NB4 (cell line): ENCODE data around the gene NPTX2.

Experiments used
- DNase-seq: peaks from one replicate; pipeline ENCODE4 v3.0.0; 2010; ENCODE audit warnings: low read depth
- H3K4me3 ChIP-seq: one replicate; pipeline ENCODE4 v1.5.1; 2011; ENCODE audit warnings: mild to moderate bottlenecking, low read depth, low read length, moderate library complexity
- CTCF ChIP-seq: IDR thresholded peaks from one replicate; pipeline ENCODE4 v1.5.1; 2012; ENCODE audit warnings: low read depth, low read length
- MAX ChIP-seq: IDR thresholded peaks from 2 replicates; pipeline ENCODE4 v1.6.1; 2011; ENCODE audit warnings: low read depth, low read length
- MYC ChIP-seq: IDR thresholded peaks from 2 replicates; pipeline ENCODE4 v1.6.1; 2011; ENCODE audit warnings: low read depth, low read length
- POLR2A ChIP-seq: IDR thresholded peaks from 2 replicates; pipeline ENCODE4 v1.6.1; 2011; ENCODE audit warnings: mild to moderate bottlenecking; ENCODE audit not compliant: insufficient read length; ENCODE audit errors: extremely low read depth

Gene NPTX2

GRCh38 chr7:98594787-98595186 lies 22.3 kb upstream of the NPTX2 start:
- DNase-seq: no peak
- TF ChIP-seq POLR2A: no peak
- TF ChIP-seq MAX: no peak
- TF ChIP-seq MYC: no peak
- no peak for TF ChIP-seq CTCF
- no peak overlapping the region for H3K4me3 ChIP-seq

- TF ChIP-seq MAX (no peak), CTCF (no peak), POLR2A (no peak), MYC (no peak)
- no peak for DNase-seq
Measured at GRCh38 chr7:98598846-98599615, 18.1 kb upstream of the NPTX2 start.

GRCh38 chr7:98599886-98600285 lies 17.2 kb upstream of the NPTX2 start:
- TF ChIP-seq MAX (no peak), MYC (no peak), CTCF (no peak), POLR2A (no peak)
- no peak for DNase-seq
- H3K4me3 ChIP-seq: no peak overlapping the region

More at GRCh38 chr7:98598846-98599615, 18.1 kb upstream of the NPTX2 start:
- no peak overlapping the region for H3K4me3 ChIP-seq

- no peak overlapping the region for H3K4me3 ChIP-seq
- TF ChIP-seq MYC: no peak
- no peak for TF ChIP-seq POLR2A
- TF ChIP-seq CTCF: no peak
- no peak for TF ChIP-seq MAX
- no peak for DNase-seq
Measured at GRCh38 chr7:98602755-98603398, 14.2 kb upstream of the NPTX2 start.

- DNase-seq: no peak
- no peak overlapping the region for H3K4me3 ChIP-seq
- no peak for TF ChIP-seq MYC
- TF ChIP-seq MAX: no peak
- no peak for TF ChIP-seq CTCF
- no peak for TF ChIP-seq POLR2A
Measured at GRCh38 chr7:98603399-98603788, 13.7 kb upstream of the NPTX2 start.
